ENCODE measurements around the gene PRCD. TPM values are rescaled to one million over a fixed set of nuclear protein-coding genes. Genes with fewer than 3 reads are reported as not detected.
A peak's percentile ranks its signal among the peaks of the same experiment; 100 is the strongest.

PRCD gene
- total RNA-seq, 4 donors from 2014 or later = 0.57 to 11.2 (median 2.3) TPM

DNA sequence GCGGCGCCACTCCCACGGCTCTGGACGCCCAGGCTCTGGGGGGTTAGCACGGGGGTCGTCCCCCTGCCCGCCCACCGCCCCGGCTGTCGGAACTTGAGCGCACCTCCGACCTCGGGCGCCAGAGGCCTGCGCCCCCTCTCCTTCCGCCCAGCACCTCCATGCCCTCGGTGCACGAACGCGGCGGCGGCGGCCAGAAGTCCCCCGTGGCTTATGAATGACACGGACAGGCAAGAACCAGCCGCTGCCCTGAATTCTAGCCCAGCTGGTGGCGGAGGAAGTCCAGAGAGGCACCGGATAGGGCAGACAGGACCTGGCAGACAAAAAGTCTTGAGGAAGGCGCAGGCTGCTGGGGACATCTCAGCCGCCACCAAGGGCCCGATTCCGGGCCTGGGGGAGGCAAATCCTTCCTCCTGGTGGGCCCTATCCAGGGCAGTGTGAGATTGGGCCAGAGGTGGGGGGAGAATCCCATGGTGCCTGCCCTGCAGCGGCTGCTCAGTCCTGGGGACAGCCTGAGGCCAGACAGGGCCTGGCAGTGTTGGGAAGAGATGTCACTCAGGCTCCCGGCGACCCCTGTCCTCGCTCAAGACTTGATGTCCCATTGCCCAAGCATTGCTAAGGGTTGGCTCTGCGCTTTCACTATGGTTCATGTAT is 1.4 kb upstream of the PRCD start:
- Histone ChIP-seq H3K27me3 (peaks cover 60% of the 10 kb centered on the region), H3K4me1 (peaks cover 0 to 82% (median 34%) of the 10 kb centered on the region in 3 donors), H3K27ac (peak overlapping the region in 3 of 4 donors; percentile 69 to 86 (median 76)), H3K36me3 (no peaks in the 10 kb centered on the region), H3K9me3 (no peaks in the 10 kb centered on the region), H3K4me3 (peak overlapping the region; percentile 4 to 56)
- ATAC-seq = no peak
- TF ChIP-seq EP300 (IDR thresholded peaks at IDR 0.05) (no peak), POLR2A (IDR thresholded peaks at IDR 0.05) (no peak), POLR2AphosphoS5 (IDR thresholded peaks at IDR 0.05) (no peak)
- TF ChIP-seq, protein P1, sequence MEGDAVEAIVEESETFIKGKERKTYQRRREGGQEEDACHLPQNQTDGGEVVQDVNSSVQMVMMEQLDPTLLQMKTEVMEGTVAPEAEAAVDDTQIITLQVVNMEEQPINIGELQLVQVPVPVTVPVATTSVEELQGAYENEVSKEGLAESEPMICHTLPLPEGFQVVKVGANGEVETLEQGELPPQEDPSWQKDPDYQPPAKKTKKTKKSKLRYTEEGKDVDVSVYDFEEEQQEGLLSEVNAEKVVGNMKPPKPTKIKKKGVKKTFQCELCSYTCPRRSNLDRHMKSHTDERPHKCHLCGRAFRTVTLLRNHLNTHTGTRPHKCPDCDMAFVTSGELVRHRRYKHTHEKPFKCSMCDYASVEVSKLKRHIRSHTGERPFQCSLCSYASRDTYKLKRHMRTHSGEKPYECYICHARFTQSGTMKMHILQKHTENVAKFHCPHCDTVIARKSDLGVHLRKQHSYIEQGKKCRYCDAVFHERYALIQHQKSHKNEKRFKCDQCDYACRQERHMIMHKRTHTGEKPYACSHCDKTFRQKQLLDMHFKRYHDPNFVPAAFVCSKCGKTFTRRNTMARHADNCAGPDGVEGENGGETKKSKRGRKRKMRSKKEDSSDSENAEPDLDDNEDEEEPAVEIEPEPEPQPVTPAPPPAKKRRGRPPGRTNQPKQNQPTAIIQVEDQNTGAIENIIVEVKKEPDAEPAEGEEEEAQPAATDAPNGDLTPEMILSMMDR (IDR thresholded peaks at IDR 0.05) = no peak
- WGBS, 2 donors (ENCODE audit: low coverage in 1 of 2) = 100% methylated on average over 1 of the region's 37 CpGs; no CpG with 5 or more reads in 1 of the 2 donors

DNA sequence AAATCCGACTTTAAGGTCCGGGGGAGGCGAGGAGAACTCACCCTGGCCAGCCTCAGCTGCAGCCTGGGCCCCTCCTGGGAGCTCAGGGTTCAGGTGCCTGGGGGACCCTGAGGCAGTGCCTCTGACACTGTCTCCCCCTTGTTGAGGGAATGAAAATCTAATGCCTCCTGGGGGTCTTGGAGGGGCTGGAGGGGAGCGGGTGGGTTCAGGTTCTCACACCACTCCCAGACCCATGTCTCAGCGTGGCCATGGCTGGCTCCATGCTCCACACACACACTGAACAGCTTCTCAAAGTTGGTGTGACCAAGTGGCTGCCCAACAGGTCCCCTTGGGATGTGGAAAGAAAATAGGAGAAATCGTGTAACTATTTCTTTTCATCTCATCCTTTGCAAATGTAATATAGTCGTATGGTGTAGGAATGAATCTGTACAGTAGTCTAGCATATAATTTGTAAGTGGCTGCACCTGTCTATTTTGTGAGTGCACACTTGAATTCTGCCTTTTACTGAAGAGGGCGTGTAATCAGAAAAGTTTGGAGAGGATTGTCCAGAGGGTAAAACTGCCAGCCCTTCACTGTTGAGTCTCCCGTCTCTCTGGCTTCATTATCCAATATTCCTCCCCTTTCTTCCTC is 788 bp upstream of the PRCD start:
- TF ChIP-seq POLR2A (IDR thresholded peaks at IDR 0.05) = no peak
- TF ChIP-seq POLR2AphosphoS5 (IDR thresholded peaks at IDR 0.05) = no peak
- TF ChIP-seq, protein P1 (IDR thresholded peaks at IDR 0.05) = no peak
- no peak for TF ChIP-seq EP300 (IDR thresholded peaks at IDR 0.05)
- 69 to 88% methylated on average over 5 to 9 of the region's 9 CpGs for WGBS, 2 donors (ENCODE audit: low coverage in 1 of 2)
- no peak for ATAC-seq

DNA sequence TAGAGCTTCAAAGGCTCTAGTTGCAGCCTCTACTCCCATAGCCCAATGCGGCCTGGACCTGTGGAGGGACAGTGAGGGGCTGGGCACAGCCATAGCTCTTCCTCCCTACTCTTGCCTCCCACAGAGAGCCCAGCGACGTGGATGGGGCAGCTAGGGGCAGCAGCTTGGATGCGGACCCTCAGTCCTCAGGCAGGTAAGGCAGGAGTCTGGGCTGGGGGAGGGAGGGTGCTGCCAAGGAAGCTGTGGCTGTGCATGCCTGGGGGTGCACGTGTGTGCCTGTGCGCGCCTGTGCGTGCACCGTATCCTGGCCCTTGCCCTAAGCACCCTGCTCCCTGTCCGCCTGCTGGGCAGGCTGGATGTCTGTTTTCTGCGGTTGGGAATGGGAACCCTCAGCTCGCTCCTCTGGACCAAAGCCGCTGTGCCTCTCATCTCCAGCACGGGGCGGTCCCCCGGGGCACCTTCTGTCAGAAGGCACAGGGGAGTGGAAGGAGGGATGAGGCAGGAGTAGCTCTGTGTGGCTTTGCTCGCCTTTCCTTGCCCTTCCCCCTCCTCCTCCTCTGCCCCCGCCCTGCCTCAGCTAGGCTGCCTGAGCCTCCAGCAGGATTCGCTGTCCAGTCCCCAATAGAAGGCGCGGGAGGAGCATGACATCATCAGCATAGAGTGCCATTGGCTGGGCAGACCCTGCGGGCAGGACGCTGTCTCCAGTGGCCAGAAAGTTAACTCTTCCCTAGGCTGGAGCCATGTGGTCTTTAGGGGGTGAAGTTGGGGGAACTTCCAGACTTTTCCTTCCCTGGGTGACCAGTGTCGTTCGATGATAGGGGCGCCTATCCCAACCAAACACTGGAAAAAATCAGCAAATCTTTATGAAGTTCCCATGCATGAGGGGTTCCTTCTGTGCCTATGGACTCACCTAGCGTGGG is 797 bp downstream of the PRCD start:
- peak overlapping the region in 3 of 4 donors; percentile 55 to 75 (median 71) for H3K27ac ChIP-seq
- TF ChIP-seq POLR2AphosphoS5 (IDR thresholded peaks at IDR 0.05) = no peak
- TF ChIP-seq, protein P1 (IDR thresholded peaks at IDR 0.05) = peak in 3 of 4 experiments; percentile 21 to 47 (median 36)
- TF ChIP-seq EP300 (IDR thresholded peaks at IDR 0.05) = no peak
- H3K4me3 ChIP-seq = peak overlapping the region; percentile 24 to 50
- H3K27me3 ChIP-seq = peaks cover 51% of the 10 kb centered on the region
- no peaks in the 10 kb centered on the region for H3K9me3 ChIP-seq
- ATAC-seq = peak; percentile 98
- H3K36me3 ChIP-seq = no peaks in the 10 kb centered on the region
- 0% methylated on average over 1 of the region's 27 CpGs; no CpG with 5 or more reads in 1 of the 2 donors for WGBS, 2 donors (ENCODE audit: low coverage in 1 of 2)
- peaks cover 0 to 92% (median 41%) of the 10 kb centered on the region in 3 donors for H3K4me1 ChIP-seq

More for the DNA sequence above, 788 bp upstream of the PRCD start:
- H3K36me3 ChIP-seq = no peaks in the 10 kb centered on the region
- H3K9me3 ChIP-seq = no peaks in the 10 kb centered on the region
- peak overlapping the region in 1 of 2 donors; percentile 56 for H3K4me3 ChIP-seq
- peaks cover 0 to 88% (median 37%) of the 10 kb centered on the region in 3 donors for H3K4me1 ChIP-seq
- H3K27ac ChIP-seq = peak overlapping the region in 3 of 4 donors; percentile 69 to 86 (median 76)
- H3K27me3 ChIP-seq = peaks cover 63% of the 10 kb centered on the region

DNA sequence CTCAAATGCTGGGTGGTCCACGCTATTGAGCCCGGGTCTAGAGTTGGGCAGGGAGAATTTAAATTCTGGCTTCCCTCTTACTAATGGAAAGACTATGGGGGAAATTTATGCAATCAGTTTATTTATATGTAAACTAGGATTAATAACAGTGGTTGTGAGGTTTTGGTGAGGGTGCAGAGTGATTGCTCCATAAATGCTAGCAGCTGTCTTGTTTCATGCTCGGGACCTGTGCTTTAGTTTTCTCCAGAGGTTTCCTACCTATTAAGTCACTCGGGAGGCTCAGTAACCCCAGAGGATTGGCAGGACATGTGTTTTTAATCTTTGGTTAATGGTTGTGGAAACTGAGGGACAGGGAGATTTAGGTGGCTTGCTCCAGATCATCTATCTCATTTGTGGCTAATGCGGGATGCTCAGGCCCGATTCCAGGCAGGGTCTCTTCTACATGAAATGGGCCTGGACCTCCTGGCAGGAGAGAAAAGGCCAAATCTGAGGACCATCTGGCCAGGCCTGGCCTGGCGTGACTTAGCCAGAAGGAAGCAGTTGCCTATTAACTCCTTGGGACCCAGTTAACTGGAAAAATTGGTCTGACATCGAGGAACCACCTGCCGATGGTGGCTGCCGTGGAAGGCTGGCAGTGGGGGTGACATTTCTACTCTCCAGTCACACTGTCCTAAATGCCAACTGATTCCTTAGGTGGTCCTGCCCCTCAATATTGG is 2.1 kb downstream of the PRCD start:
- WGBS, 2 donors (ENCODE audit: low coverage in 1 of 2) = 70 to 80% methylated on average over 2 to 6 of the region's 10 CpGs
- Histone ChIP-seq H3K27ac (peak overlapping the region in 1 of 4 donors; percentile 55), H3K9me3 (no peaks in the 10 kb centered on the region), H3K4me1 (peaks cover 0 to 85% (median 41%) of the 10 kb centered on the region in 3 donors), H3K27me3 (peaks cover 39% of the 10 kb centered on the region), H3K36me3 (no peaks in the 10 kb centered on the region), H3K4me3 (no peak overlapping the region)
- TF ChIP-seq, protein P1 (IDR thresholded peaks at IDR 0.05) = no peak
- no peak for TF ChIP-seq POLR2A (IDR thresholded peaks at IDR 0.05)
- no peak for TF ChIP-seq POLR2AphosphoS5 (IDR thresholded peaks at IDR 0.05)
- no peak for ATAC-seq
